ENCODE results near the gene FAM53B. TPM values are rescaled to one million over a fixed set of nuclear protein-coding genes. Genes with fewer than 3 reads are reported as not detected.

FAM53B gene
- total RNA-seq, 1 donor from 2014 or later = 39.8 TPM

GRCh38 chr10:124654686-124655085 lies 89.5 kb downstream of the FAM53B start:
- H3K27ac Mint-ChIP-seq = no peak overlapping the region
- H3K4me1 Mint-ChIP-seq (ENCODE audit: low read depth) = peaks cover 2% of the 10 kb centered on the region

GRCh38 chr10:124653811-124654651 lies 90.1 kb downstream of the FAM53B start:
- Mint-ChIP-seq H3K4me1 (ENCODE audit: low read depth) (peaks cover 2% of the 10 kb centered on the region), H3K9me3 (ENCODE audit: low read depth) (no peaks in the 10 kb centered on the region), H3K4me3 (ENCODE audit: low read depth) (no peak overlapping the region), H3K27me3 (no peaks in the 10 kb centered on the region), H3K36me3 (ENCODE audit: insufficient read depth) (peaks cover 2% of the 10 kb centered on the region), H3K27ac (no peak overlapping the region)
- no peak for TF ChIP-seq CTCF (IDR thresholded peaks at IDR 0.05; ENCODE audit: unreplicated experiment)
- no peak for DNase-seq (ENCODE audit: low spot score, unreplicated experiment)

More at GRCh38 chr10:124654686-124655085, 89.5 kb downstream of the FAM53B start:
- H3K9me3 Mint-ChIP-seq (ENCODE audit: low read depth) = no peaks in the 10 kb centered on the region
- H3K36me3 Mint-ChIP-seq (ENCODE audit: insufficient read depth) = peaks cover 2% of the 10 kb centered on the region
- H3K4me3 Mint-ChIP-seq (ENCODE audit: low read depth) = no peak overlapping the region
- no peak for TF ChIP-seq CTCF (IDR thresholded peaks at IDR 0.05; ENCODE audit: unreplicated experiment)
- no peak for DNase-seq (ENCODE audit: low spot score, unreplicated experiment)
- H3K27me3 Mint-ChIP-seq = no peaks in the 10 kb centered on the region

GRCh38 chr10:124653311-124653710 lies 90.9 kb downstream of the FAM53B start:
- no peaks in the 10 kb centered on the region for H3K27me3 Mint-ChIP-seq
- no peaks in the 10 kb centered on the region for H3K9me3 Mint-ChIP-seq (ENCODE audit: low read depth)
- no peak overlapping the region for H3K27ac Mint-ChIP-seq
- no peak for DNase-seq (ENCODE audit: low spot score, unreplicated experiment)
- peaks cover 2% of the 10 kb centered on the region for H3K36me3 Mint-ChIP-seq (ENCODE audit: insufficient read depth)
- H3K4me1 Mint-ChIP-seq (ENCODE audit: low read depth) = peaks cover 2% of the 10 kb centered on the region
- no peak for TF ChIP-seq CTCF (IDR thresholded peaks at IDR 0.05; ENCODE audit: unreplicated experiment)
- H3K4me3 Mint-ChIP-seq (ENCODE audit: low read depth) = no peak overlapping the region

GRCh38 chr10:124652701-124653100 lies 91.5 kb downstream of the FAM53B start:
- Mint-ChIP-seq H3K36me3 (ENCODE audit: insufficient read depth) (peaks cover 2% of the 10 kb centered on the region), H3K9me3 (ENCODE audit: low read depth) (no peaks in the 10 kb centered on the region), H3K27me3 (no peaks in the 10 kb centered on the region), H3K4me3 (ENCODE audit: low read depth) (no peak overlapping the region), H3K27ac (no peak overlapping the region), H3K4me1 (ENCODE audit: low read depth) (peaks cover 2% of the 10 kb centered on the region)
- DNase-seq (ENCODE audit: low spot score, unreplicated experiment) = no peak
- no peak for TF ChIP-seq CTCF (IDR thresholded peaks at IDR 0.05; ENCODE audit: unreplicated experiment)

- no peak for DNase-seq (ENCODE audit: low spot score, unreplicated experiment)
- Mint-ChIP-seq H3K36me3 (ENCODE audit: insufficient read depth) (peaks cover 2% of the 10 kb centered on the region), H3K4me3 (ENCODE audit: low read depth) (no peak overlapping the region), H3K9me3 (ENCODE audit: low read depth) (no peaks in the 10 kb centered on the region), H3K4me1 (ENCODE audit: low read depth) (no peaks in the 10 kb centered on the region), H3K27ac (no peak overlapping the region), H3K27me3 (no peaks in the 10 kb centered on the region)
- TF ChIP-seq CTCF (IDR thresholded peaks at IDR 0.05; ENCODE audit: unreplicated experiment) = no peak
These were observed 92.0 kb downstream of the FAM53B start for GRCh38 chr10:124652200-124652599.

All from progenitor cell of endocrine pancreas (in vitro differentiated cells).